IPS-18a (cell line): ENCODE measurements around the gene SLC25A39.
A peak's percentile ranks its signal among the peaks of the same experiment; 100 is the strongest.

Experiments used
- H3K27ac ChIP-seq: one replicate; pipeline ENCODE4 v1.5.1; 2013; ENCODE audit warnings: low read length
- H3K27me3 ChIP-seq: one replicate; pipeline ENCODE4 v1.6.1; 2013; ENCODE audit warnings: mild to moderate bottlenecking, low read length; ENCODE audit not compliant: control insufficient read depth, insufficient read depth
- H3K36me3 ChIP-seq: one replicate; pipeline ENCODE4 v1.6.1; 2013; ENCODE audit warnings: low read depth, low read length; ENCODE audit not compliant: control insufficient read depth
- H3K4me1 ChIP-seq: one replicate; pipeline ENCODE4 v1.6.1; 2013; ENCODE audit warnings: low read depth, low read length; ENCODE audit not compliant: control insufficient read depth
- H3K4me3 ChIP-seq: one replicate; pipeline ENCODE4 v1.5.1; 2013; ENCODE audit warnings: low read length
- H3K9ac ChIP-seq: one replicate; pipeline ENCODE4 v1.6.1; 2013; ENCODE audit warnings: mild to moderate bottlenecking, low read length, moderate library complexity
- H3K9me3 ChIP-seq: one replicate; pipeline ENCODE4 v1.6.1; 2013; ENCODE audit warnings: low read depth, low read length; ENCODE audit not compliant: control insufficient read depth

The SLC25A39 gene

GRCh38 chr17:44327715-44328449 lies 3.3 kb upstream of the SLC25A39 start:
- H3K4me1 ChIP-seq, result no peaks in the 10 kb centered on the region
- H3K4me3 ChIP-seq, result no peak overlapping the region
- no peaks in the 10 kb centered on the region for H3K9me3 ChIP-seq
- peaks cover 16% of the 10 kb centered on the region for H3K27me3 ChIP-seq
- no peaks in the 10 kb centered on the region for H3K36me3 ChIP-seq
- no peak overlapping the region for H3K9ac ChIP-seq
- no peak overlapping the region for H3K27ac ChIP-seq

- H3K27ac ChIP-seq, result no peak overlapping the region
- peaks cover 5% of the 10 kb centered on the region for H3K36me3 ChIP-seq
- no peak overlapping the region for H3K4me3 ChIP-seq
- H3K9me3 ChIP-seq, result no peaks in the 10 kb centered on the region
- H3K4me1 ChIP-seq, result no peaks in the 10 kb centered on the region
- no peak overlapping the region for H3K9ac ChIP-seq
- H3K27me3 ChIP-seq, result peaks cover 16% of the 10 kb centered on the region
Measured at GRCh38 chr17:44326861-44327444, 2.3 kb upstream of the SLC25A39 start.

GRCh38 chr17:44324092-44324570 lies 492 bp downstream of the SLC25A39 start:
- Histone ChIP-seq H3K4me3 (peak overlapping the region; percentile 82), H3K9me3 (no peaks in the 10 kb centered on the region), H3K9ac (peak overlapping the region; percentile 58), H3K27ac (no peak overlapping the region), H3K36me3 (peaks cover 30% of the 10 kb centered on the region), H3K27me3 (peaks cover 16% of the 10 kb centered on the region), H3K4me1 (no peaks in the 10 kb centered on the region)

GRCh38 chr17:44323359-44324091 lies 1.1 kb downstream of the SLC25A39 start:
- Histone ChIP-seq H3K9ac (peak overlapping the region; percentile 58), H3K27me3 (peaks cover 16% of the 10 kb centered on the region), H3K4me1 (no peaks in the 10 kb centered on the region), H3K4me3 (peak overlapping the region; percentile 82), H3K27ac (no peak overlapping the region), H3K9me3 (no peaks in the 10 kb centered on the region), H3K36me3 (peaks cover 31% of the 10 kb centered on the region)

- Histone ChIP-seq H3K9ac (no peak overlapping the region), H3K4me3 (no peak overlapping the region), H3K27me3 (peaks cover 16% of the 10 kb centered on the region), H3K4me1 (no peaks in the 10 kb centered on the region), H3K36me3 (peaks cover 31% of the 10 kb centered on the region), H3K9me3 (no peaks in the 10 kb centered on the region), H3K27ac (no peak overlapping the region)
Measured at GRCh38 chr17:44322236-44322895, 2.3 kb downstream of the SLC25A39 start.

- H3K9me3 ChIP-seq, result no peaks in the 10 kb centered on the region
- H3K4me1 ChIP-seq, result no peaks in the 10 kb centered on the region
- H3K4me3 ChIP-seq, result no peak overlapping the region
- peaks cover 31% of the 10 kb centered on the region for H3K36me3 ChIP-seq
- no peak overlapping the region for H3K27ac ChIP-seq
- H3K9ac ChIP-seq, result no peak overlapping the region
- H3K27me3 ChIP-seq, result peaks cover 24% of the 10 kb centered on the region
Measured at GRCh38 chr17:44321246-44322120, 3.1 kb downstream of the SLC25A39 start.

GRCh38 chr17:44320066-44320465 lies 4.6 kb downstream of the SLC25A39 start:
- no peak overlapping the region for H3K27ac ChIP-seq
- peaks cover 21% of the 10 kb centered on the region for H3K27me3 ChIP-seq
- peaks cover 31% of the 10 kb centered on the region for H3K36me3 ChIP-seq
- peaks cover 6% of the 10 kb centered on the region for H3K4me1 ChIP-seq
- no peaks in the 10 kb centered on the region for H3K9me3 ChIP-seq
- no peak overlapping the region for H3K9ac ChIP-seq
- no peak overlapping the region for H3K4me3 ChIP-seq

- peaks cover 6% of the 10 kb centered on the region for H3K4me1 ChIP-seq
- no peak overlapping the region for H3K27ac ChIP-seq
- H3K4me3 ChIP-seq, result no peak overlapping the region
Measured at GRCh38 chr17:44318077-44318892, 6.3 kb downstream of the SLC25A39 start.

GRCh38 chr17:44317545-44317944 lies 7.1 kb downstream of the SLC25A39 start:
- Histone ChIP-seq H3K27me3 (peaks cover 39% of the 10 kb centered on the region), H3K9ac (no peak overlapping the region), H3K36me3 (peaks cover 31% of the 10 kb centered on the region), H3K9me3 (no peaks in the 10 kb centered on the region), H3K27ac (no peak overlapping the region), H3K4me1 (peaks cover 6% of the 10 kb centered on the region), H3K4me3 (no peak overlapping the region)

More at GRCh38 chr17:44318077-44318892, 6.3 kb downstream of the SLC25A39 start:
- H3K27me3 ChIP-seq, result peaks cover 37% of the 10 kb centered on the region
- peaks cover 31% of the 10 kb centered on the region for H3K36me3 ChIP-seq
- no peaks in the 10 kb centered on the region for H3K9me3 ChIP-seq
- H3K9ac ChIP-seq, result no peak overlapping the region
